GM18858 (cell line): ENCODE measurements around the gene SGTB.
"Not testable (repeated sequence)": the region's sequence is repeated elsewhere in the genome, so short reads cannot be mapped to it uniquely, and the experiment has no call there.

ENCODE experiments used
- ATAC-seq: cut with Tn5 transposase; IDR thresholded peaks from one replicate; pipeline ENCODE4 v1.9.1; 2021; ENCODE audit not compliant: unreplicated experiment

Gene SGTB

DNA sequence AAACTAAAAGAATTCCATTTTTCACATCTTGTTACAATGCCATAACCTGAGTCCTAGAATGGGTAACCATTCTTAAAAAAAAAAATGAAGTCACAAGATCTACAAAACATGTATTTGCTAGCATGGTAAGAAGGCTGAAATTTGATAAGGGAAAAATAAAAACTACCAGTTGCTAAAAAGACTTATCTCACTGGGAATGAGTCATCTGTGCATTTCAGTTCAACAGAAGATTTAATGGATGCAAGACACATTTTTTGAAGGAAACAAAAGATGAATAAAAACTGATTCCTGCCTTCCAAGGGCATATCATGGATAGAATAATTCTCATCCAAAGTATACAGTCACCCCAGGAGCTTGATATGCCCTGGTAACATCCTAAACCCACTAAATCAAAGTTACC is 47.2 kb downstream of the SGTB start:
- ATAC-seq = no peak

DNA sequence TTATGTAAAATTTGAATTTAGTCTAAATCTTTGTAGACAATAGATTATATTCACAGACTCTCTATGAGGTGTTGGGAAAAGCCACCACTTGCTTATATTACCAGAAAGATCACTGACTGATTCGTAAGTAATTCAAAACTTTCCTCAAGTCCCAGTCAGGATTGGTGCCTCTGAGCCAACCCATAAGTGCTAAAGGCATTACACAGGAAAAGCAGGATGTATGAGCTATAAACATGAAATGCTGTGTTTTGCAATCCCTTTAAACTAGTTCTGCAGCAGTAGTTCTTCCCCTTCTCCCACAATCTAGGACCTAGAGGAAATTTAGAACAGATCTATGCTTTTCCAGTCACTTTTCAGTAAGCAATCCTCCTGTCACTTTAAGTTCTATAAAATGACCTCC is 49.1 kb downstream of the SGTB start:
- no peak for ATAC-seq

DNA sequence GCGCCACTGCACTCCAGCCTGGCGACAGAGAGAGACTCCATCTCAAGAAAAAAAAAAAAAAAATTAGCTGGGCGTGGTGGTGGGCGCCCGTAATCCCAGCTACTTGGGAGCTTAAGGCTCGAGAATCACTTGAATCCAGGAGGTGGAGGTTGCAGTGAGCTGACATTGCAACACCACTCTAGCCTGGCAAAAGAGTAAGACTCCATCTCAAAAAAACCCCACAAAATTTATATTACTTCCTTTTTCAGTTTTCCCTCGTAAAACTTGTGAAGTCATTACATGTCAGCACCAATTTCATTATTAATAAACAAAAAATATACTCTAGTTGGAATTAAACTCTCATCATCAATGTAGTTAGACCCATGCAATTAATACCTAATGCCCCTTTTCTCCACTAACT is 53.2 kb downstream of the SGTB start:
- ATAC-seq = no peak

DNA sequence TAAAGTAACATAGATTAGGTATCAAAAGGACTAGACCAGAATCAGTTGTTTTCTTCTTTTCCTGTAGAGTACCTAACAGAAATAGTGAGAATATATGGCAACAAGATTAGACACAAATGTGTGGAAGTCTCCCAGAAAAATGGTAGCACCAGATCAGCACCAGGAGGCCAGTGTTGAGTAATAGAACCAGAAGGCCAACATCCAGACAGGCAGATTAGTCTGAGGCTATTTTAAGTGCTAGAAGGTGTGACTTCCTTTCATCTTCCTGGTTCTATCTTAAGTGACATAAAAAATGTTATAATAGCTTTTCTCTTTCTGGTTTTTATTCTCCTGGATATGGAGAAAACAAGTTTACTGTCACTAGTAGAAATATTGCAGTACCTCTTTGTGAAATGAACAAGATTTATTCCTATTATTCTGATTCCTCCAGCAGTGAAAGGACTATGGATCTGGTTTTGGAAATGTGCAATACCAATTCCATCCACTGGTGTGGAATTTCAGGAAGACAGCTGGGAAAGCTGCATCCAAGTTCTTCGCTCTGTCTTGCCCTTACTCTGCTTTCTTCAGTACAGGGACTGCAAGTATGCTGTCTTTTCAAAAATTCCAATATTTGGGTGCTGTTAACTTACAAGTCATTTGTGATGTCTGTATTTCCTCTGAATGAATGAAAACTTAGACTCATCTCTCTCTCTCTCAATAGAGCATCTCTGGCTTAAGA is 57.9 kb downstream of the SGTB start:
- ATAC-seq = no peak

DNA sequence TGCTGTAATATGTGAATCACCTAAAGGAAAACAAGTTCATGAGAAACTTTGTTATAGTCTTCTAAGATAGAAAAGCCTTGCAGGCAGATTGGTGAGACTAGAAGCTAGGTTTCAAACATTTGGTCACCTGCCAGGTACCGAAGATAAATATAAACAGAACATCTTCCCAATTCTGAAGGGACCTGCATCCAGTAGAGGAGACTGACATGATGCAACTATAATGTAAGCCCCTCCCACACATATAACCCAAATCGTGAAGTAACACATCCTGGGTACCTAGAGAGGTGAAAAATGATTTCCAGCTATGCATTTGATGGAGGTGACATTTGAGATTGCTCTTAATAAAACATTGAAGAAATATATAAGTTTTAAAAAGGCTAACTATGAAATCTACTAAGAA is 67.2 kb downstream of the SGTB start:
- ATAC-seq = no peak

DNA sequence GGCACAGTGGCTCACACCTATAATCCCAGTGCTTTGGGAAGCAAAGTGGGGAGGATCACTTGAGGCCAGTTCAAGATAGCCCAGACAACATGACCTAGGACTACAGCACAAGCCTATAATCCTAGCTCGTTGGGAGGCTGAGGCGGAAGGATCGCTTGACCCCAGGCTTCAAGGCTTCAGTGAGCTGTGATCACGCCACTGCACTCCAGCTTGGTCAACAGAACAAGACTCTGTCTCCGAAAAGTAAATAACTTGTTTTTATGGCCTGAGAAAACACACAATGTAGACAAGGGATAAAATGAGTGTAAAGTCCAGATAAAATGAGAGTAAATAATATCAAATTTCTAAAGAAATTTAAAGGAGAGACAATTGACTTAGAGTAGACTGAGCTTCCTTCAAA is 70.8 kb downstream of the SGTB start:
- no peak for ATAC-seq

DNA sequence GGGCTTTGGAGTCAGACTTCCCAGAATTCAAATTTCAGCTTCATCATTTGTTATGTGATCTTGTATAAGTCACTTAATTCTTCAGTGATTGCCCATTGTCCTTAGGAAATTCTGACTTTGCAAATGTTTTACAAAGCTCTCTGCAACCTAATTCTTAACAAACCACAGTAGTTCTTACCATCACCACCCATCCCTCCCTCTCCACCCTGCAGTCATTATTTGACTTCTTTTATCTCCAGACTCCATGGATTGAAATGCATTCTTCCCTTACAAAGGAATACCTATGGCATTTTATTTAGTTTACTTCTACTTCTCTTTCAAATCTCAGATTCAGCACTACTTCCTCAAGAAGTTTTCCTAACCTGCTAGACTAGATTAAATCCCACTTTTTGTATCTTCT is 74.0 kb downstream of the SGTB start:
- no peak for ATAC-seq

DNA sequence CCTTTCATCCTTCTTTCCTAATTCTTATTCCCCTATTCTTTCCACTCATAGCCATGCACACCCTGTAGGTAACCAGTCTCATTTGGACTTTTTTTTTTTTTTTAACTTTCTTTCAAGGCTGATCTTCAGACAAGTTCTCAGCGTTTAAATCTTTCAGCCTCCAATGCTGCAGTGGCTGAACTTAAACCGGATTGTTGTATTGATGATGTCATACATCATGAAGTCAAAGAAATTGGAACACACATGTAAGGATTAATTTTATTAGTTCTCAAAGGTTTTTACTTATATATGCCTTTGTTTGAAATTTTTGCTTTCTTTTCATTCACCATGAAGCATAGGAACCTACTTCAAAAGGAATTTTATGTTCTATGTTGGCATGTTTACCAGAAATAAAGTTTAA is 75.0 kb downstream of the SGTB start:
- no peak for ATAC-seq

DNA sequence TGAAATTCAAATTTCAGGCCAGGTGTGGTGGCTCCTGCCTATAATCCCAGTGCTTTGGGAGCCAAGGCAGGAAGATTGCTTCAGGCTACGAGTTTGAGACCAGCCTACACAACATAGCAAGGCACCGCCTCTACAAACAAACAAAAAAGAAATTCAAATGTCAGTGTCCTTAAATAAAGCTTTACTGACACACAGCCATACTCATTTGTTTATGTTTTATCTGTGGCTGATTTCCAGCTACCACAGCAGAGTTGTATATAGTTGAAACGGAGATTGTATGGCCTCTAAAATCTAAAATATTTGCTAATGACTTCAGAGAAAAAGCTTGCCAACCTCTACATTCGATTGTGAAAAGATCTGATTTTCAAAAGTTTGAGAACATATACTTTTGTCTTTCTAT is 81.7 kb downstream of the SGTB start:
- ATAC-seq = no peak

DNA sequence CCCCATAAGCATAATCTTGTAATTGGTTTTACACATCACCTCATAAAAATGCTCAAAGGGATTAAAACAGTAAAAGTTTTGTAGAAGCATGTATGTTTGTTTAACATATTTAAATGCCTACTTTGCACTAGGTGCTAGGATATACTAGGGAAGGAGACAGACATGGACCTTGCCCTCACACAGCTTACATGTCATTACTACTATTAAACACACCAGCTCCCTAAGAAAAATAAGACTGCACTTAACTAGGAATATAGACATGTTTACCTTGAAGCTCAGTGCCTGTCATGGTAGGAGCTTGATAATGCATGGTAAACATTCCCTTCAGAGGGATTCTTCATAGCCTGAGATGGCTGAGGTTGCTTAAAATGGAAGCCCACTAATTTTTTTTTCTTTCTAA is 90.9 kb downstream of the SGTB start:
- no peak for ATAC-seq

DNA sequence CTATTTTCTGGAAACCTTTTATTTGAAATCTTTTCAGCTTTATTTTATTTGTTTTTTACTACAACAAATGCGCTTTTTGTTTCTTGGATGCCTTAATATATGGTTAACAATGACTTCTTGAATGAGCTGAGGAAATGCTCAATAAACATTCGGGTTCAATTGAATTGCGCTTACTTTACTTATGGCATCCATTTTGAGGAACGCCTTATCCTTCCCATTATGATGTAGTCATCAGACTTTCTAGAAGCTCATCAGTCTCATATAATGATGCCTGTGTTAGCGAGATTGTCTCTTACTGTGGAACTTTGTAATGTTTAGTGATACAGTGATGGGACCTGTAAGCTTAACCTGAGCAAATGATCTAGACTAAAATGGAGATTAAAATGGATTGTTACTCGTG is 96.2 kb downstream of the SGTB start:
- ATAC-seq = no peak

DNA sequence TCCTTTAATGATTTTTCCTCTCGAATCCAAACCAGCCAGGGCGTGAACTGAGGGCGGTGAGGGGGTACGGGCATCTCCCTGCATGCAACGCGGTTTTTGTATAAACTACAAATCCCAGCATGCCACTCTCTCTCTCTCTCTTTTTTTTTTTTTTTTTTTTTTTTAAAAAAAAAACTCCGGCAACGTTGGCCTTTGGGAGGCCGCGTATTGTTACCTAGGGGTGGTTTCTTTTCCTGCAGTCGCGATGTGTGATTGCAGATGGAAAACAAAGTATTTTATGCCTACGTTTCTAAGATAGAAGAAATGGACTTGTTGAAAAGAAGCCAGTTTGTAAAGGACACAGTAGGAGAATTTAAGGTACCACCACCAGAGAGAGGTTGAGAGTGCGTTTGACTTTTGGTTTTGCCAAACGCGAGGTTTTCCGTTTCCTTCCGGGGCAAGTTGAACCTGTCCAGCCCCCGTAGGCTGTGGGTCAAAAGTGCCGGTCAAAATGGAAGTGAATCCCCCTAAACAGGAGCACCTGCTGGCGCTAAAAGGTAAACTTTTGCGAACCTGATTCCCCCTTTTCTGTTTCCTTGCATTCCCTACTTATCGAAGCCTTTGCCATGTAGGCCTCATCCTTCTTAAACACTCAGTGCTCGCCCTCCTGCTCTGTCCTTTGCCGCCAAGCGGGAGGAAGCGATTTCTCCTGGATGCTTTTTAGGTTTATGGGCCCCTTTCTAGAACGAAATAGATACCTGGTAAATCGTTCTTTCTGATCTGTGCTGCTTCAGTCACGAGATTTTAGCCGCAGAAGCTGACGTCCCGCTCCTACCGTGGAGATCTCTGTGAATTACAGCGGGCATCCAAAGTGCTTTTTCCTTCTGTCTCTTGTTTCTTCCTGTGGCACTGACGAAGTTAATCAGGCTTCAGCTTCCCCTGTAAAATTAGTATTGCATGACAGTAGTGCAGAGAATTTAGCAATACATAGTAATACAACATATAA is 97.0 kb downstream of the SGTB start, which contains the start of the genes SHLD3 and TRAPPC13:
SHLD3 (plus strand) TSS at position 457 of the 985 bp plus-strand sequence. CDS start 4,561 bp downstream, outside the sequence.
TRAPPC13 (plus strand) TSS at position 457 of the 985 bp plus-strand sequence; CDS start at position 491, 34 bp downstream.
- ATAC-seq = peak; percentile 44

DNA sequence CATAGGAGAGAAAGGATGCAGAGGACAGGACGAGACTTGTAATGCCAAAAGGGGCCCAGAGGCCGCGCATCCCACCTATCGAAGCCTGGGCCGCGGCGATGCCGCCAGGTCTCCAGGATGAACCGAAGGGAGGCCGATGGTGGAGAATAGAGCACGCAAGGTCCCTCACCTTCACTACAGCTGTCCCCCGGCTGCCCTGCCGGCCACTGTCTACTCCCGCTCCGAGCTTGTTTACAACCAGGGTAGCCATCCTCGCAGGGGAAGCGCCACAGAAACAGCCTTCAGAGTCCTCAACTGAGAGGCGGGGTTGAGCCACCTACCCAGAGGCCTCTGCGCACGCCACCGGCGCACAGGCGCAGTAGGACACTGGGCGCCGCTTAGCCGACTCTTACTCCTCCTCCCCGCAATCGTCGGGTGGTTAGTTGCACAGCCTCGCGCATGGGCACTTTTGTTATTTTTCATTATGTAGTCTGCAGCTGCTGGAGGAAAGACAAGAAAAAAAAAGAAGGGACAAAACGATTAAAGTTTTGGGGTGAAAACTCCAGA is 97.8 kb downstream of the SGTB start, which contains the start of gene TRIM23:
TRIM23 (minus strand) TSS at position 309 of the 546 bp plus-strand sequence; CDS start at position 250, 59 bp downstream.
- peak; percentile 91 for ATAC-seq

DNA sequence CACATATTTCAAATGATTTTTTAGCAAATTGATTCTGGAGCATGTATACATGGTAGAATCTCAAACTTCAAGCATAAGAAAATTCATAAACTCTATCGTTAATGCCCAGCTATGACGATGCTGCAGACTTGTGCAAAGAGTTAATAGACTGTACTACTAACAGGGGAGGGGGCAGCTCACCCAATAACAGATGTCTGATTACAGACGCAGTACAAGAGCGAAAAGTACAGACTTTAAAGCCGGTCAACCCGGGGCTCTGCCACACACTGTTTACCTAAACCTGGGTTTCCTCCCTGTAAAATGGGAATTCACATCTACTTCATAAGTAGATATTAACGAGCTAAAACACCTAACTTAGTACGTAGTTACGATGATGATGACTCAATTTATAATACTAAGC is 98.4 kb downstream of the SGTB start:
- ATAC-seq = no peak

DNA sequence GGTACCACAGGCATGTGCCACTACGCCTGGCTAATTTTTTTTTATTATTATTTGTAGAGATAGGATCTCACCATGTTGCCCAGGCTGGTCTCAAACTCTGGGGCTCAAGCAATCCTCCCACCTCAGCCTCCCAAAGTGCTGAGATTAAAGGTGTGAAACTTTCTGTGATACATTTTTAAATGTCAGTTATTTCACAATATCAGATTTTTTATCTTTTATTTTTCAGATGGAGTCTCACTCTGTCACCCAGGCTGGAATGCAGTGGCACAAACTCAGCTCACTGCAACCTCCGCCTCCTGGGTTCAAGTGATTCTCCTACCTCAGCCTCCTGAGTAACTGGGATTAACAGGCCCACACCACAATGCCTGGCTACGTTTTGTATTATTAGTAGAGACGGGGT is 99.9 kb downstream of the SGTB start:
- not testable (repeated sequence) for ATAC-seq

DNA sequence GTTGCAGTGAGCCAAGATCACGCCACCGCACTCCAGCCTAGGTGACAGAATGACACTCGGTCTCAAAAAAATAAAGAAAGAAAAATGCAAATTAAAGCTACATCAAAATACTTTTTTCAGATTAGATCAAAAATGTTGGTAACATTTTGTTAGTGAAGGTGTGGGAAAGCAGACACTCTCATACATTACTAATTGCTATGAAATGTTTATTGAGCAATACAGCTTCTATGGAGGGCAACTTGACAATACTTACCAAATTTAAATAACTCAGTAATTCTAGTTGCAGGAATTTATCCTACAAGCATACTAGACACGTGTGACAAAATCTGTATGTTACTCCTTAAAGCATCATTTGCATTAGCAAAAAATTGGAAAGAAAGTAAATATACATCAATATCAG is 101.9 kb downstream of the SGTB start:
- ATAC-seq = no peak
